ENCODE results near the gene TAF15.

Gene TAF15

GRCh38 chr17:35786941-35787432 is 22.3 kb upstream of the TAF15 start:
- no peak for DNase-seq (ENCODE audit: low read depth, low spot score)

GRCh38 chr17:35788477-35789368 is 20.6 kb upstream of the TAF15 start:
- DNase-seq (ENCODE audit: low read depth, low spot score), result no peak

GRCh38 chr17:35790841-35791240 is 18.4 kb upstream of the TAF15 start:
- DNase-seq (ENCODE audit: low read depth, low spot score), result no peak

- DNase-seq (ENCODE audit: low read depth, low spot score), result no peak
These were observed 17.5 kb upstream of the TAF15 start for GRCh38 chr17:35791681-35792350.

- DNase-seq (ENCODE audit: low read depth, low spot score), result no peak
These were observed 16.0 kb upstream of the TAF15 start for GRCh38 chr17:35793257-35793656.

GRCh38 chr17:35795007-35795870 is 14.0 kb upstream of the TAF15 start, which contains the start of gene MMP28:
Gene MMP28 (minus strand): TSS chr17:35795641. CDS start chr17:35795377, 264 bp downstream.
- no peak for DNase-seq (ENCODE audit: low read depth, low spot score)

GRCh38 chr17:35795871-35796265 is 13.4 kb upstream of the TAF15 start:
- DNase-seq (ENCODE audit: low read depth, low spot score), result no peak

GRCh38 chr17:35796942-35797341 is 12.3 kb upstream of the TAF15 start:
- no peak for DNase-seq (ENCODE audit: low read depth, low spot score)

- no peak for DNase-seq (ENCODE audit: low read depth, low spot score)
These were observed 11.9 kb upstream of the TAF15 start for GRCh38 chr17:35797370-35797769.

- DNase-seq (ENCODE audit: low read depth, low spot score), result no peak
These were observed 11.4 kb upstream of the TAF15 start for GRCh38 chr17:35797918-35798317.

- no peak for DNase-seq (ENCODE audit: low read depth, low spot score)
These were observed 9.3 kb upstream of the TAF15 start for GRCh38 chr17:35799942-35800341.

GRCh38 chr17:35801583-35802224 is 7.6 kb upstream of the TAF15 start:
- no peak for DNase-seq (ENCODE audit: low read depth, low spot score)

GRCh38 chr17:35804658-35805192 is 4.6 kb upstream of the TAF15 start:
- DNase-seq (ENCODE audit: low read depth, low spot score), result no peak

GRCh38 chr17:35807371-35808144 is 1.7 kb upstream of the TAF15 start:
- no peak for DNase-seq (ENCODE audit: low read depth, low spot score)

- no peak for DNase-seq (ENCODE audit: low read depth, low spot score)
These were observed 883 bp upstream of the TAF15 start for GRCh38 chr17:35808240-35808961.

- no peak for DNase-seq (ENCODE audit: low read depth, low spot score)
These were observed 674 bp downstream of the TAF15 start for GRCh38 chr17:35809855-35810461.

GRCh38 chr17:35811759-35812158 is 2.5 kb downstream of the TAF15 start:
- DNase-seq (ENCODE audit: low read depth, low spot score), result no peak

- DNase-seq (ENCODE audit: low read depth, low spot score), result no peak
These were observed 3.2 kb downstream of the TAF15 start for GRCh38 chr17:35812456-35812855.

- no peak for DNase-seq (ENCODE audit: low read depth, low spot score)
These were observed 7.4 kb downstream of the TAF15 start for GRCh38 chr17:35816723-35817122.

Data from activated CD4-positive, CD25-positive, alpha-beta regulatory T cell treated with anti-CD3 and anti-CD28 coated beads, Interleukin-2, amount 50 U/mL, for 16 hours (primary cell).